GM18505 (cell line): ENCODE measurements around the gene CNGA1.

Experiments
- ATAC-seq: cut with Tn5 transposase; IDR thresholded peaks from one replicate; pipeline ENCODE4 v1.9.1; 2021; ENCODE audit not compliant: unreplicated experiment
- POLR2A ChIP-seq: IDR thresholded peaks from 4 replicates; pipeline ENCODE4 v1.6.1; 2011; ENCODE audit warnings: borderline replicate concordance; ENCODE audit not compliant: insufficient read depth, insufficient read length; ENCODE audit errors: extremely low read depth

Gene CNGA1

GRCh38 chr4:48016141-48017107, at the start of gene CNGA1, which contains the start of gene NIPAL1:
Gene CNGA1, minus strand, starts transcription at chr4:48016681. Its CDS starts 63,992 bp downstream, at chr4:47952689.
Gene NIPAL1, plus strand, starts transcription at chr4:48016772. Its CDS starts 68 bp downstream, at chr4:48016840.
- peak; percentile 93 for ATAC-seq
- peak; percentile 41 for TF ChIP-seq POLR2A

- TF ChIP-seq POLR2A: no peak
- ATAC-seq: peak; percentile 64
These were observed 49.1 kb upstream of the CNGA1 start for GRCh38 chr4:48065587-48066052.

- no peak for TF ChIP-seq POLR2A
- peak; percentile 36 for ATAC-seq
These were observed 47.9 kb upstream of the CNGA1 start for GRCh38 chr4:48064349-48064748.

GRCh38 chr4:48058617-48059530, 42.4 kb upstream of the CNGA1 start:
- TF ChIP-seq POLR2A: no peak
- no peak for ATAC-seq

- ATAC-seq: no peak
- TF ChIP-seq POLR2A: no peak
These were observed 34.6 kb upstream of the CNGA1 start for GRCh38 chr4:48051078-48051477.

GRCh38 chr4:48049483-48049882, 33.0 kb upstream of the CNGA1 start:
- no peak for TF ChIP-seq POLR2A
- no peak for ATAC-seq

- TF ChIP-seq POLR2A: no peak
- peak; percentile 14 for ATAC-seq
These were observed 31.4 kb upstream of the CNGA1 start for GRCh38 chr4:48047896-48048295.

- TF ChIP-seq POLR2A: no peak
- ATAC-seq: peak; percentile 89
These were observed 31.0 kb upstream of the CNGA1 start for GRCh38 chr4:48047421-48047844.

GRCh38 chr4:48046059-48046458, 29.6 kb upstream of the CNGA1 start:
- no peak for ATAC-seq
- no peak for TF ChIP-seq POLR2A

- TF ChIP-seq POLR2A: no peak
- ATAC-seq: no peak
These were observed 27.8 kb upstream of the CNGA1 start for GRCh38 chr4:48044298-48044697.

GRCh38 chr4:48043504-48043903, 27.0 kb upstream of the CNGA1 start:
- no peak for ATAC-seq
- TF ChIP-seq POLR2A: no peak

- no peak for TF ChIP-seq POLR2A
- ATAC-seq: no peak
These were observed 26.5 kb upstream of the CNGA1 start for GRCh38 chr4:48042979-48043461.

GRCh38 chr4:48041535-48042137, 25.2 kb upstream of the CNGA1 start:
- ATAC-seq: no peak
- TF ChIP-seq POLR2A: no peak

GRCh38 chr4:48039561-48039960, 23.1 kb upstream of the CNGA1 start:
- no peak for ATAC-seq

More at GRCh38 chr4:48039561-48039960, 23.1 kb upstream of the CNGA1 start:
- no peak for TF ChIP-seq POLR2A
